Activated CD8-positive, alpha-beta memory T cell treated with anti-CD3 and anti-CD28 coated beads for 4 hours (primary cell): Measurements from ENCODE around the gene ORMDL3.

Experiments used
- DNase-seq, 2 donors: peaks; one replicate each; pipeline ENCODE4 v3.0.0-alpha.2; 2020; ENCODE audit warnings: low read depth in 2 of 2

ORMDL3 gene, protein sequence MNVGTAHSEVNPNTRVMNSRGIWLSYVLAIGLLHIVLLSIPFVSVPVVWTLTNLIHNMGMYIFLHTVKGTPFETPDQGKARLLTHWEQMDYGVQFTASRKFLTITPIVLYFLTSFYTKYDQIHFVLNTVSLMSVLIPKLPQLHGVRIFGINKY

DNA sequence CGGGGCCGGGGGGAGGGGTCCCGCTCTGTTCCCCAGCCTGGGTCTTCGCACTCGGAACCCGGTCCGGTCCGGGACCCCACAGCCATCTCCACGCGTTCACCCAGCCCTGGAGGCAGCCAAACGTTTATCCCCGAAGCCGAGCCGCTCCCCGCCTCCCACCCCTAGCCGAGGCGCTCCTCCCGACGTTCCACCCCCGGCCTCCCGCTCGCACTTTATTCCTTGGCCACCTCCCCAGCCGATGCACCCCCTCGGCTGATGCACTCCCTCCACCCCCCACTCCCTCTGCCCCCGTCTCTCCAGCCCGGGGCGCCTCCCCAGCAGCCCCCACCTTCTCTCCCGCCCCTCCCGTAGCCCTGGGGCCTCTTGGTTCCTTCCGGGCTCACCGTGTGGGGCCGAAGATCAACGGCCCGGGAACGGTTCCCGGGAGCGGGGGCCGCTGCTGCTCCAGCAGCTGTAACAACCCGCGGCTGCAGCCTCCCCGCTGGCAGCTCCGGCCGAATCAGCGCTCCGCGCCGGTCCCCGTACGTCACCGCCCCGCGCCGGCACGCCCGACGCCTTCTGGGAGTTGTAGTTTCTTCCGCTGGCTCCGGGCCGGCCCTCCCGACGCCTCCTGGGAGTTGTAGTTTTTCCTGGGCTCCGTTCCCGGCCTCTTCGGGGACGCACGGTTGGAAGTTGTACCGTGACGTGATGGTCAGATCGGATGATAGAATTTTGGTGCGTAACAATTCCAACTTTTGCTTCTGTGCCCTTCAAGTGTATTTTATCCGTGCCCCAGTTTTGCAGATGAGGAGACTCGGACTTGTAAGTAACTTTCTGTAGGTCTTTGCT is at the start of gene ORMDL3, which contains the start of gene LRRC3C:
ORMDL3 (minus strand) TSS at position 501 of the 828 bp plus-strand sequence. CDS start 3,398 bp downstream, outside the sequence.
LRRC3C (plus strand) TSS at position 632 of the 828 bp plus-strand sequence. CDS start 13,792 bp downstream, outside the sequence.
- DNase-seq: peak; percentile 80 to 81

DNA sequence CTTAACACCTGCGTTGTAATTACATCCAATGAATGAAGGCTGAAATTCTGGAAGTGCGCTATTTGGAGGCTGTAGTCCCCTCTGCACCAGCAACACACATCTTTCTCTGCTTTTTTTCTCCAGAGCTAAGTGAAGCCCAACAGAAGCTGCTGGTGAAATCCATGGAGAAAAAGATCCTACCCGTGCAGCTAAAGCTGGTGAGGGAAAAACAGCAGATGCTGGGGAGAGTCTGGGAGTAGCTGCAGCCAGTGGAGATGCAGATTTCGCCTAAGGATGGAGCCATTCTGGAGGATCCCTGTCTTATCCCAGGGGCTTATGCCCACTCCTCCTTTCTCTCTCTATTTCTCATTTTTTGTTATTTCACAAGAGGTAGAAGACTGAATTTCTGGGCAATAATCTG is 48.4 kb upstream of the ORMDL3 start:
- DNase-seq: no peak

DNA sequence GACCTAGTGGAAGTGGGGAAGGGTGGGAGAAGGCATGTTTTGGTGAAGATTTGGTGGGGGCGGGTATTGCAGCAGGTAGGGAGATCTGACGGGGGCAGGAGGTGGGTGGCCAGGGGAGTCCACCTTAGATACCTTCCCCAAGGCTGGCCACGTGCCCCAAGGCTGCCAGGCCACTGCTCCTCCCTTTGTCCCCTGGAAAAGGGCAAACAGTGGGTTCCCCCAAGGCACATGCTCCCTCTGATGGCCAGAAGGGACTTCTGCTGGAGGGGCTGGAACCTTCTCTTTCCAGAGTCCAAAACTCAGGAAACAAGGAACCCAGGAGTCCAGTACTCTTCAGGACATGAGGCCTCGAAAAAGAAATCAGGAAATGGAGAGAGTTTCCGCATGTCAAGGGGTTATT is 47.0 kb upstream of the ORMDL3 start:
- no peak for DNase-seq

DNA sequence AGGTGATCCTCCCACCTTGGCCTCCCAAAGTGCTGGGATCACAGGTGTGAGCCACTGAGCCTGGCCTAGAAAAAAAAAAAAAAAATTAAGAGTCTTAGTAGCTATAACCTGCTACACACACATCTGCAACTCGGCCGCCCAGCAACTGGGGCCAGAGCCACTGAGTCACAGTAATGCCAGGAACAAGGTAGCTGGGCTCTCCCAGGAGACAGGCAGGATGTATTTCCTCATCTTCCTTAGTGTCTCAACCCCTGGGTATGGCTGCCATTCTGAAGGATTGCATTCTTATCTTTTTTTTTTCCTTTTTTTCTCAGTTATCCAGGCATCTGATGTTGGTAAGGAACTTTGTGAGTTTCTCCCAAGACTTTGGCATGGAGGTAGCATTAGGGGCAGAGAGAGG is 46.1 kb upstream of the ORMDL3 start:
- no peak for DNase-seq

DNA sequence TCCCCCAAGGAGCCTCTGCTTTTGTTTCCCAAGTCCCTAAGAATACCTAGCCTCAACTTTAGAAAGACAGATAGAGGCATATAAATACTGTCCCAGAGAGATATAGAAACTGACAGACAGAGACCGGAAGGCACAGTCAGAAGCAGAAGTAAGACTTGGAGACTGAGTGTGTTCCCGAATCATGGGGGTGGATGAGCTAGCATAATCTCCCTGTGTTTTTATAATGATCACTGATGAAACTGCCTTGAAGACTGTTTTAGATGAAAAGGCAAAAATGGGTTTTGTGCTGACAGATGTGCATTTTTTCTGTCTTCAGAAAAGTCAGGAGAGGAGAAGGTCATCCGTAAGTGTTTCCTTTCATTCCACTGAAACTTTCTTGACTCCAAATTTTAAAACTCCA is 44.9 kb upstream of the ORMDL3 start:
- no peak for DNase-seq

DNA sequence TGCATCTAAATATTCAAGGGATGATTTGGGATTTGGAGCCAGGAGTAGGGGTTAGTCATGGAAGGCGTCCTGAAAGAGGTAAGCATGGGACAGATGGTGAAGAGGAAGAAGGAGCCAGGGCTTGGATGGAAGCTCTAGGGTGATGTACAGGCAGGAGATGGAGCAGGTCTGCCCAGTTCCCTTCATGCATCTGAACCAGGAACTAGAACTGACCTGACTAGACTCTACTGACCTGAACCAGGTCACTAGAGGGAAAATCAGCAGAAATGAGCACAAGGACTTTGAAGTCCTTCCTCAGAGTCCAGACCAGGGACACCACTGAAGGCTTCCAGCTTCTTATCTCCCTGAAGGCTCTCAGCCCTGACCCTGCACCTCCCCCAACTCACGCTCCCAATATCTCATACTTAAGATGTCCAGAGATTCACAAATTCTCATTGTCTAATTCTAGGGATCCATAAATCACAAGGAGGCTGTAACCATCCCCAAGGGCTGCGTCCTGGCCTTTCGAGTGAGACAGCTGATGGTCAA is 43.7 kb upstream of the ORMDL3 start:
- no peak for DNase-seq

DNA sequence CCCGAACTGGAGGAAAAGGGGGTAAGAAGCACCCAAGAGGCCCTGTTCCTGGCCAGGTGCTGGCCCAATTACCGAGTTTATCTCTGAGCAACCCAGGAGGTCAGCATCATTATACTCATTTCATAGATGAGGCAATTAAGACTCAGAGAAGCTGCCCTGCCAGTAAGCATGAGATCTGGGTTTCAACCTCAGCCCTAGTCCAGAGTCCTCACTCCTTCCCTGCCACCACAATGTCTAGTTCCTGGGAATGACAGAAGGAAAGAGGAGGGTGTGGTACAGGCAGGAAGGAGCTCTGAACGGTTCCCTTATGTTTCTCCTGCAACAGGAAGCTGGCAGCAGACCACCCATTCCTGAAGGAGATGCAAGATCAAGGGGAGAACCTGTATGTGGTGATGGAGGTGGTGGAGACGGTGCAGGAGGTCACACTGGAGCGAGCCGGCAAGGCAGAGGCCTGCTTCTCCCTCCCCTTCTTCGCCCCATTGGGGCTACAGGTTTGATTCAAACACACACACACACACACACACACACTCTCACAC is 42.8 kb upstream of the ORMDL3 start:
- no peak for DNase-seq

DNA sequence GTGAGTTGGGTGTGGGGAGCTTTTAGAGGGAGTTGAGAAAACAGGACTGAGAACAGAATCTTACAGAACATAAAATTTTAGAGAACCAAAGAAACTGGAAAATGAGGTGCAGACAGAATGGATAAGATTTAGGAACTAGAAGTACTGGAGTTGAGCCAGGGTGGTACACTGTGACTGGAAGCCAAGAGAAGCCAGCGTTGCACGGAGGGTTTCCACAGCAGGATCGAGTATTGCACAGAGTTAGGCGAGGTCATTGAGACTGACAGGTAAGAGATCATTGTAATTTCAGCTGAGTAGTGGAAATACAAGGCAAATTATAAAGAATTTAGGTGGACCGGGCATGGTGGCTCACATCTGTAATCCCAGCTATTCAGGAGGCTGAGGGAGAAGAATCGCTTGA is 42.0 kb upstream of the ORMDL3 start:
- no peak for DNase-seq

DNA sequence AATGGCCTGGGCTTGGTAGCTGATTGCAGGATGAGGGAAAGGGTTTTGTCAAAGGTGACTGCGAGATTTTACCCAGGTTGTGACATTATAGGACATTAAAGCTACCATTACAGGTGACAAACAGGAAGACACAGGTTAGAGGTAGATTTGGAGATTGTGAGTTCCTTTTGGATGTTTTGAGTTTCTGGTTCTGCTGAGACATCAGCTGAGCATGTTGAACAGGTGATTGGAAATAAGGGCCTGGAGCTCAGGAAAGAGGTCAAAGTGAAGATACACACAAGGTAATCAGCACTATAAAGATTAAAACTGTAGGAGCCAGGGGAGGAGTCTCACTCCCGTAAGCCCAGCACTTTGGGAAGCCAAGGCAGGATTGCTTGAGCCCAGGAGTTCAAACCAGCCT is 41.4 kb upstream of the ORMDL3 start:
- no peak for DNase-seq

DNA sequence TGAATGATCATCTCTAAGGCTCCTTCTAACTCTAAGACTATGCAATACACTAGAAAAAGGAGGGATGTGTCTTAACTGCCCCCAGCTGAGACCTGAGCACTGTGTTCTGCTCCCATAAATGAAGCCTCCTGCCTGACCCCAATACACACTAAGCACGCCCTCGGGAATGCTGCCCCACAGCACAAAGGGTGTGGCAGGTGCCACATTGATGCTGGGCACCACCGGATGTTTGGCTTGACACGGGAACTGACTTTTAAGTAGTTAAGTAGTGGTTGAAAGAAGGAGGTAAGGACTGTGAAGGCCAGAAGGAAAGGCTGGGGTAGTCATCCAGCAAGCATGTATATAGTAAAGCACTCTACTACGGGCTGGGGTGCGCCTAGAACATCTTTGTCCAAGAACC is 39.4 kb upstream of the ORMDL3 start:
- DNase-seq: no peak

DNA sequence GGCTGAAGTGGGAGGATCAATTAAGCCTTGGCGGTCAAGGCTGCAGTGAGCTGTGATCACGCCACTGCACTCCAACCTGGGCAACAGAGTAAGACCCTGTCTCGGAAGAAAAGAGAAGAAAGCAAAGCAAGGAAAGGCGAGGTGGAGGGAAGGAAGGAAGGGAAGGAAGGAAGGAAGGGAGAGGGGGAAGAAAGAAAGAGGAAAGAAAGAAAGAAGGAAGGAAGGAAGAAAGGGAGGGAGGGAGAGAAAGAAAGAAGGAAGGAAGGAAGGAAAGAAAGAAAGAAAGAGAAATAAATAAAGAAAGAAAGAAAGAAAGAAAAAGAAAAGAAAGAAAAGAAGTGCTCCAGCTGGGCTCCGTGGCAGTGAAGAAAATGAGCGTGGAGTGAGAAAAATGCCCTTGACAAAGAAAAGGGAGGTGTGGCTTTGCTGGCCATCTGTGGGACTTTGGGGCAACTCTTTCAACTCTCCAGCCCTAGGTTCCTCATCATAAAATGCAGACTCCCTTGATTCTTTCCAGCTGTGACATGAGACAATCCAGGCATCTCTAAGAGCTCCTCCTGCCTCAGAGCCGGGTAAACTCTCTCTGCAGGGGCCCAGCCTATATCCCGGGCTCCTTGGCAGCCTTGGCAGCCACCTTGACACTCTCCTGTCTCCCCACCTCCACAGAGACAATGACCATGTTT is 37.8 kb upstream of the ORMDL3 start:
- no peak for DNase-seq

DNA sequence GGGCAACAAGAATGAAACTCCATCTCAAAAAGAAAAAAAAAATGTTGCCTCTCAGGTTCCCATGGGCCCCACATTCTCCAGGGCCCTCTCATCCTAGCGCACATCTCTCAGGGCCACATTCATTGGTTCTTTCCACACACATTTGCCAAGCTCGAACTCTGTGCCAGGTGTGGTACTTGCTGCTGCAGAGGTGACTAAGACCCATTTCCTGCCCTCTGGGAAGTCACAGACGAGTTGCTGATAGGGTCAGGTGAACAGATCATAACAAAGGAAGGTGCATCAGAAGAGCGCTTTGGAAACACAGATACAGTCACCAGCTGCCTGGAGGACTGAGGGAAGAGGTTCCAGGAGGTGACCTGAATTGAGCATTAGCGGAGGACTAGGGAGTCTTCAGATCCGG is 36.4 kb upstream of the ORMDL3 start:
- no peak for DNase-seq

DNA sequence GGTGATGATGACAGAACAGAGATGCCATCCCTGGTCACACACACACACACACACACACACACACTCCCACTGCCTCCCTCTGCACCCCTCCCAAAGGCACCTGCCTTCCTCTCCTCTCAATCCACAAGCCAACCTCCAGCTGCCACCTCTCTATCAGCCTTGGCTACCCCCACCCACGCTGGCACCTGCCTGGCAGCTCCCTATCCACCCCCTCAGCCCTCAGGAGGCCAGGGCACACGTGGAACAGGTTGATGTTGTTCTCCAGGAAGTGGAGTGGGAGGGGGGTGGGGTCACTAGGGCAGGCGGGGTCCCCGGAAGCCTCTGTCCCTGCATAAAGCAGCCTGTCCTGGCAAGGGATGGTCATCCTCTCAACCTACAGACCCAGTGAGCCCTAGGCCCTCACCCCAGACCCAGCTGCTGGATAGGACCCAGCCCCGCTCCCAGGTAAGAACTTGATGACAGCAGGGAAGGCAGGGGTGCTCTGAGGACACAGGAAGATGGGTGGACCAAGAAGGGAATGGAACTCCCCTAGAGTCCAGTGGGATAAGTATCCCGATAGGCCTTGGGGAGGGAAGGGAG is 35.3 kb upstream of the ORMDL3 start, which contains the start of gene GSDMA:
GSDMA (plus strand) TSS at position 363 of the 579 bp plus-strand sequence. CDS start 2,684 bp downstream, outside the sequence.
- no peak for DNase-seq

DNA sequence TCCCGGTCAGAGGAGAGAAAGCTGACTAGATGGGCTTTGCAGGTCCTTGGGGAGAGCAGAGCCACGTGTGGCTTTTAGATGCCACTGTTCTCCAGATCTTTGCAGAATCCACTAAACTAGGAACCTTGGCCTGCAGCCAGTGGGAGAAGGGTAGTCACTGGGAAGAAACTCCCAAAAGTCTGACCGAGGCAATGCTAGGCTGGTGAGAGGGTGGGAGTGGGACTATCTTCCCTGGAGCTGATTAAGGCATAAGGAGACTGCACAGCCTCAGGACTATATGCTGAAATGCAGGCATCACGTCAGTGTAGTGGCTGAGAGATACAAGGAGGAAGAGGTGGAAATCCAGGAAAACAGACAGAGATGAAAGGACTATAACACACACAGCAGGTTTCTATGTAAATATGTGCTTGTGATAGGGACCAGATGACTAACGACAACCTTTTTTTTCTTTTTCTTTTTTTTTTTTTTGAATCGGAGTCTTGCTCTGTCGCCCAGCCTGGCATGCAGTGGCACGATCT is 33.2 kb upstream of the ORMDL3 start:
- no peak for DNase-seq

DNA sequence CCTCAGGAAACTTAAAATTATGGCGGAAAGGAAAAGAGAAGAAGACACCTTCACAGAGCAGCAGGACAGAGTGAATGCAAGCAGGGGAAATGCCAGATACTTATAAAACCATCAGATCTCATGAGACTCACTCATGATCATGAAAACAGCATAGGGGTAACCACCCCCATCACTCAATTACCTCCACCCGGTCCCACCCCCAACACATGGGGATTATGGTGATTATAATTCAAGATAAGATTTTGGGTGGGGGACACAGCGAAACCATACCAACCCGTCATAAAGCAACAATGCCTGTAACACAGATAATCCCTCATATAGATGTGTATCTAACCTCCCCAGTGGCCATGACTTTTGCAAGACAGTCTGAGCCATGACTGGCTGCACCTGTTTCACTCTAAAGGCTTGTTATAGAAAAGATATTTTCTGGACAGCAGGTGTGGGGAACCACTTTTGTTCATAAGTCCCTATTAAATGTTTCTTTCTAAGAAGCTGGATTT is 28.4 kb upstream of the ORMDL3 start:
- DNase-seq: no peak

DNA sequence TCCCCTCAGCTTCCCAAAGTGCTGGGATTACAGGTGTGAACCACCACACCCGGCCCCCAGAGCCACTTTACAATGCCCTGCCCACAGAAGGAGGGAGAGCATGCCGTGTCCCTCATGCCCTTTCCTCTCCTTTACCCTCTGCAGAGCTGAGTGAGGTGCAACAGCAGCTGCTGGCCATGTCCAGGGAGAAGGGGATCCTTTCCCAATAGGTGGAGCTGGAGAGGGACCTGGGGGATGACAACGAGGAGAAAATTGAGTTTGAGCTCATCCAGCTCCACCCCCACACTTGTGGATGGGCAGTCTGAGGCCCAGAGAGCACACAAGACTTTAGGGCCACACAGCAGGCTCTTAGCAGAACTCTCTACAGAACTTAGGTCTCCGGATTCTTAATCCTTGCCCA is 27.5 kb upstream of the ORMDL3 start:
- no peak for DNase-seq

DNA sequence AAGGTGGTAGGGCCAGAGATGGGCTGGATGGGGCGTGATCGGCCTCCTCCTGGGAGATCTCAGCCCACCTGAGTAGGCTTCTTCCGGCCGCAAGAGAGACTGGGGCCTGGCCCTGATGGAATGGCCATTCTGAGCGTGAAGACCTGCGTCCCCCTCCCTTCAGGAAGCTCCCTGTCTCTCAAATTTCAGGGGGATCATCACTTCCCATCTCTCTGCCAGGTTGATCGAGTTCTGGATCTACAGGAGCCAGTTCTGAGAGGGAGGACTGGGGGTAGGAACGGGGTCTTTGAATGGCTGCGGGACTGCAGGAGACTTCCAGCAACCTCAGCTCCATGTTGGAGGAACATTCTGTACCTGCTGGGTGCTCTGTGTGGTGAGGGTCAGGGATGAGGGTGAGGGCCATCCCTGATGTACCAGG is 26.1 kb upstream of the ORMDL3 start:
- no peak for DNase-seq

DNA sequence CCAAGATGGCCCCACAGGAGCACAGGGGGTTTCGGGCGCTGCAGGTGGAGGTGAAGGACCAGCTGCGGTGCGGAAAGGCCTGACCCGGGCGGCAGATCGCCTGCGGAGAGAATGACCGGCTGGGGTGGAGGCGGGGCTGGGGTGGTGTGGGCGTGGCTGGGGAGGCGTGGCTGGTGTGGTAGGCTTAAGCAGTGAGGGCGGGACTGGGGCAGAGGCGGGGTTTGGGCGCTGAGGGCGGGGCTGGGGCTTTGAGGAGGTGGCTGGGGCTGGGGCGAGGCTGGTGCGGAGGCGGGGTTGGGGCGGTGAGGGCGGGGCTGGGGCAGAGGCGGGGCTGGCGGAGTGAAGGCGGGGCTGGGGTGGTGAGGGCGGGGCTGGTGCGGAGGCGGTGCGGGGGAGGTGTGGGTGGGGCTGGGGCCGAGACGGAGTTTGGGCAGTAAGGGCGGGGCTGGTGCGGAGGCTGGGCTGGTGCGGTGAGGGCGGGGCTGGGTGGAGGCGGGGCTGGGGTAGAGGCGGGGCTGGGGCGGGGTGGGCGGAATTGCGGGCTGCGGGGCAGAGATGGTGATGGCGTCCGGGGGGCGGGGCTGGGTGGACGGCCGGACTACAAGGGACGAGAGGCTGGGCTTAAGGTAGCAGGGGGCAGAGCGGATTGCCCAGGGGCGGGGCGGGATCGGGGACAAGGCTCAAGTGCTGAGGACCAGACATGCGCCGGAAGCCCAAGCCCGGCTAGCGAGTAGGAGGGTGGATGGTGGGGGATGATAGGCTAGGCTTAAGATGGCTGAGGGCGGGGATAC is 25.5 kb upstream of the ORMDL3 start:
- DNase-seq: peak; percentile 91 to 94

DNA sequence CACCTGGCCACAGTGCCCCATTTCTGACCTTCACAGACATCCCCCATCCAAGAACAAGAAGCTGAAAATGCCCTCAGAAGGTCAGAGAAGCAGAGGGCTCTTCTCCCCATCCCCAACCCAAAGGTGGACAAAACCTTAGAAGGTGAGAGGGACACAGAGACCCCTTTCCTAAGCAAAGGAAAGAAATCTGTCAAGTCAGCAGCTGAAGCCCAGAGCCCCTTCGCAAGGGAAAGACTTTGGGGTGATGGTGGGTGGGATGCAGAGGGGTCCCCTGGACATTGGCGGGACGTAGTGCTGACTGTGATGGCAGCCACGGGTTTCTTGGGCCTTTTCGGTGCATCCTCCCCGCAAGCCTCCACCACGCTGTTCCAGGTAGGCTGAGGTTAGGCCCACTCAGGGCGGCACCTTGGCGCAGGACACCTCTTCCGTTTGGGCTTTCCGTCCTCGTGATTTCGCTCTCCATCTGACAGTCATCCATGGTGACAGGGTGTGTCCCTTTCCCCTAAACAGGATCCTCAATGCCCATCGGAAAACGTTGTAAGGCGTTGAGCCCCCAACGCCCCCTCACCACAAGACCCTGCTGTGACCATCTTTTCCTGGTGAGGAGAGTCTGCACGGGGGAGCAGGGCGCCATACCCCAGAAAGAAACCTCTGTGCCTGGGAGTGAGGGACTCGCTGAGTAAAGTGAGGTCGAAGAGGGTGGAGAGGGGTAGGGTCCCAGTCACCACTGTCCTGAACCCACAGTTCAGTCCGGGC is 24.7 kb upstream of the ORMDL3 start:
- DNase-seq: no peak

DNA sequence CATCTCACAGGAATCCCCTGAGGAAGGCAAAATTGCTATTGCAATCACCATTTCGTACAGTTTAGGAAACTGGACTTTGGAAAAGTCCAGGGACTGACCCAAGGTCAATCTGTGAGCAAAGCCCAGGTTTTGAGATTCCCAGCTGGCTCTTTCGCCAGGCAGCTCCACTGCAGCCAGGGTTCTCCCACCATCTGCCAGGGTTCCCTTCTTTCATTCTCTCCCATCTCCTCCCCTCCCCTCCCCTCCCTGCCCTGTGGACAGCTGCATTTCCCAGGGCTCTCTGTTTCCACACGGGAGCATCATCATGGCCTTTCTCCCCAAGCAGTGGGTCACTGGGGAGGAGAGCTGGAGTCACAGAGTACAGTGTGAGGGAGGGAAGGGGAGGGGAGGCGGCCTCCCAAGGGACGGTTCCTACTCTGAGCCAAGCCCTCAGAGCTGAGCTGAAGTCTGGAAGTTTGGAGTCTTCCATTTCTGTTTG is 23.5 kb upstream of the ORMDL3 start:
- DNase-seq: no peak
